ENCODE results near the gene GUCY2C. TPM values are rescaled to one million over a fixed set of nuclear protein-coding genes. Genes with fewer than 3 reads are reported as not detected.

The GUCY2C gene
- total RNA-seq, 1 donor from 2014 or later = not detected

DNA sequence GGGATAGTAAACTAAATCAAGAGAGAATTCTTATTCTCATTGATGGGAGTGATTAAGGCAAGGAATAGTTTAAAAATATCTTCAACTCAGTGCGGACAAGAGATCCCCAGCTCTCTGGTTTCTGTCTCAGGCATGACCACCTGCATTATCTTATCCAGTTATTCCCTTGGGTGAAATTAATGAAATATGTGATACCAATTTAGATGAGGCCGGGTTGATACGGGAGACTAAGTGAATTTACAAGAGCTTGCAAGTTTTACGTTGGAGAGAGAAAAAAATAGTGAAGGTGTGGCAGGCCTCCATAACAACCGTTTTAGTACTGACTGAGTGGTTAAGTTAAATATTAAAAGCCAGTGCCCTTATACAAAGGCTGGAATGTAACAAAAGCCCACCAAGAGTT lies 67.6 kb downstream of the GUCY2C start:
- DNase-seq (ENCODE audit: low read depth in 2 of 2) = no peak

DNA sequence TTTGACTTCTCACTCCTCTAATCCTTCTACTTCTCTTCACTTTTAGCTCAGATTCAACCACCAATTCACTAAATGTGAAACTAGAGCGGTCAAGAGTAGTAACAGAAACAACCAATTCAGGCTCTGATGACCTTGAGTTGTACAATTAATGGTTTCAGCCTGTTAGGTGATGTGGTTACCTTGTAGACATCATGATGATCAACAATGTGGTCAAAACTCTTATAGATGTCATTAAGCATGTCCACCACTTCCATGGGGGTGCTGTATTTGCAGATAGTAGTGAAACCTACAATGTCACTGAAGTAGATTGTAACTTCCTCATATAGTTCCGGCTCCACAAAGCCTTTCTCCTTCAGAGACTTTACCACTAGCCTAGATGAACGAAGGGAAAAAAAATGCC lies 74.6 kb downstream of the GUCY2C start:
- no peak for DNase-seq (ENCODE audit: low read depth in 2 of 2)

DNA sequence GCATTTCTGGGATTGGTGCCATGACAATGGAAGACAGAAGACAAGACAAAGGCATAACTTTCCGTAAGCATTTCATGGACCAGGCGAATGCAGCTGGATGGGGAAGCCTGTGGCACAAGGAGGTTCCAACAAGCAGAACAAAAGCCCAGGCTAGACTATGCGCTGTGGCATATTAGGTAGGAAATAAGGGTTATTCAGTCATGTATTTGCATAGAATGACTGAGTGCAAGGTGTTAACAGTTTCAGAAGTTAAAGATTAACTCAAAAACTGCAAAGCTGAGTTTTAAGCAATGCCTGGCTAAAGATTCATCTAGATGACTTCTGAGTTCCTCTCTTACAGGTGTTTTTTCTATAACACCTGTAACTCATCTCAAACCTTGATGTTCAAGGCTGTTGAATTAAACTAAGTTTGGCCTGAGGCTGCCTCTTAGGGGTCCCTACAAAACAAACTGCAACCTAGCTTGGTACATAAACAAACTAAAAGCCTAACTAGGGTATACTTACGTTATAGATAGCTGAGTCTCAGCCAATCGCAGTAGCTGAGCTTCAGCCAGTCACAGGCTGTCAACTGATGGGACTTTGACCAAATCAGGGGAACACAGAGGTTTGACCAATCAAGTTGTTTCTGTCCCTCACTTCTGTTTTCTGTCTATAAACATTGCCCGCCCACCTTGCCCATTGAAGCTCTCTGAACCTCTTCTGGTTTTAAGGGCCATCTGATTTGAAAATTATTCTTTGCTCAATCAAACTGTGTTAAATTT lies 76.5 kb downstream of the GUCY2C start:
- DNase-seq (ENCODE audit: low read depth in 2 of 2) = no peak

- peak; percentile 15 to 32 for DNase-seq (ENCODE audit: low read depth in 2 of 2)
Measured at GRCh38 chr12:14618983-14619382, 77.4 kb downstream of the GUCY2C start.

- no peak for DNase-seq (ENCODE audit: low read depth in 2 of 2)
Measured at GRCh38 chr12:14614704-14615121, 81.7 kb downstream of the GUCY2C start.

GRCh38 chr12:14613718-14614117 lies 82.7 kb downstream of the GUCY2C start:
- DNase-seq (ENCODE audit: low read depth in 2 of 2) = no peak

- no peak for DNase-seq (ENCODE audit: low read depth in 2 of 2)
Measured at GRCh38 chr12:14612898-14613445, 83.4 kb downstream of the GUCY2C start.

DNA sequence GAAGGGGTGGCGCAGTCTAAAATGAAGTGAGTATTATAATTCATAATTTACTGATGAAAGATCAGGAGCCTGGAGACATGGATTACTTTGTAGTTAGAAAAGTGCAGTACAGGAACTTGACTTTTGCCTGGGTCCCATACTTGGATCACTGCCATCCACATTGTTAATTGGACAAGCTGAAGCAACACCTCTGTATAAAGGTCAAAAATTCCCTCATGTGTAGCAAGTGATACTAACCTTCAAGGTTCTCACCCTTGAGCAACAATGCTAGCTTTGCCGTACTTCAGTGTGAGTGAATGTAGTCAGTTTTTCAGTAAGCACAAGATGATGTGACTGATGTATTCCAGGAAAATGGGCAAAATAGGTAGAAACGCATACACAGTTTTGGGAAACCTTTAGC lies 84.1 kb downstream of the GUCY2C start:
- no peak for DNase-seq (ENCODE audit: low read depth in 2 of 2)

DNA sequence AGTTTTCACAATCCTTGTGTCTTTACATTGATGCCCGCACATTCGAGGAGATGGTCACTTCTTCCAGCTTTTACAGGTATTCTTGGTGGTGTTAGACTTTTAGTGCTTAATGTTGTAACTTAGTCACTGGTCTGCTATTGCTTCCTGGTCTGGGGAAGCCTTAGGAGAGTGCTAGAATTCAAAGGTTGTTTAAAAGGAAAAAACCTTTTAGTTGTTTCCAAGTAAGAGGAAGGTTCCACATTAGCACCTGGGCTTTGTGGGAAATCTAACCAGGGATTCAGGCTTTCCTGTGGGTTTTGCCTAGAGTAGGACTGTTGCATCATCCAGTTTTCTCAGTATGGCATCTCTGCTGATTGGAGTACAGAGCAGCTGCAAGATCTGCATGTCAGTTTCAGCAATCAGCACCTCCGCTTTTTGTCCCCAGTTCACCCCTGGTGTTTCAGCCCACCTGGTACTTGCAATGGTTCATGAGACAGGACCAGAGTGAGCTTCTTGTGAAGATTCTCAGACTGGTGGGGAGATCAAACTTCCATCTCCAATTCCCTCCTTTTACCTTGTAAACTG lies 84.7 kb downstream of the GUCY2C start:
- no peak for DNase-seq (ENCODE audit: low read depth in 2 of 2)

DNA sequence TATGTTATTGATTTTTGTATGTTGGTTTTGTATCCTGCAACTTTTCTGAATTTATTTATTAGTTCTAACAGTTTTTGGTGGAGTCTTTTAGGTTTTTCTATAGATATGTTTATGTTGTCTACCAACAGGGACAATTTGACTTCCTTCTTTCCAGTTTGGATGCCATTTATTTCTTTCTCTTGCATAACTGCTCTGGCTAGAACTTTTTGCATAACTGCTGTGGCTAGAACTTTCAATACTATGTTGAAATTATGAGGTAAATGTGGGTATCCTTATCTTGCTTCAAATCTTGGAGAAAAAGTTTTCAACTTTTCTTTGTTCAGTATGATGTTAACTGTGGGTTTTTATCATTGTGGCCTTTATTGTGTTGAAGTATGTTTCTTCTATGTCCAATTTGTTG lies 88.8 kb downstream of the GUCY2C start:
- DNase-seq (ENCODE audit: low read depth in 2 of 2) = no peak

- DNase-seq (ENCODE audit: low read depth in 2 of 2) = no peak
Measured at GRCh38 chr12:14605401-14605989, 90.9 kb downstream of the GUCY2C start.

DNA sequence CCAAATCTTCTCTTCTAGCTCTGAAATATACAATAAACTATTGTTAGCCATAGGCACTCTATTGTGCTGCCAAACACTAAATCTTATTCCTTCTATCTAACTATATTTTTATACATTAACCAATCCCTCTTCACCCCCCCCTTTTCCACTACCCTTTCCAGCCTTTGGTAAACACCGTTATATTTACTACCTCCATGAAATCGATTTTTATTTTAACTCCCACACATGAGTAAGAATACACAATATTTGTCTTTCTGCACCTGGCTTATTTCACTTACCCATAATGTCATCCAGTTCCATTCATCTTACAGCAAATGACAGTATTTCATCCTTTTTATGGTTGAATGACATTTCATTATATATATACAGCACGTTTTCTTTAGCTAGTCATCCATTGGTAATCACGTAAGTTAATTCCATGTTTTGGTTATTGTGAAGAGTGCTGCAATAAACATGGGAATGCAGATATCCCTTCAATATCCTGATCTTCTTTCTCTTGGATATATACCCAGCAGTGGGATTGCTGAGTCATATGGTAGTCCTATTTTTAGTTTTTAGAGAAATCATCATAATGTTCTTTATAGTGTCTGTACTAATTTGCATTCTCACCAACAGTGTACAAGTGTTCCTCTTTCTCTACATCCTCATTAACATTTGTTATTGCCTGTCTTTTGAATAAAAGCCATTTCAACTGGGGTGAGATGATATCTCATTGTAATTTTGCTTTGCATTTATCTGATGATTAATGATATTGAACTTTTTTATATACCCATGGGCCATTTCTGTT lies 94.5 kb downstream of the GUCY2C start:
- DNase-seq (ENCODE audit: low read depth in 2 of 2) = no peak

- DNase-seq (ENCODE audit: low read depth in 2 of 2) = no peak
Measured at GRCh38 chr12:14597480-14597879, 98.9 kb downstream of the GUCY2C start.

DNA sequence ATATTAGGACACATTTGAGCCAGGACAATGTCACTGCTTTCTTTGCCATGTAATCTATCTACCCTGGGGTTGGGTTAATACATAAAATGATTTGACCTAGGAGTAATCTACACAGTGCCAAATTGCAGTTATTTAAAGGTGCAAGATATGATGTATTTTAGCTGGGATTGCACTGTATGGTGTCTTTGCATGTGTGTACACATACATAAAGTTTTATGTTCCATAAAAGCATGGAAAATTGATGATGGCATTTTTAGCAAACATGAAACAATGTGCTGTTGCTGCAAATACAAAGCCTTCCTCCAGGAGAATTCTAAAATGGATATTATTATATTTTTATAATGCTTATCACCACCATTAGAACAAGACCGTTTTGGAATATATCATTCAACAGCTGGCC lies 104.7 kb downstream of the GUCY2C start:
- DNase-seq (ENCODE audit: low read depth in 2 of 2) = no peak

DNA sequence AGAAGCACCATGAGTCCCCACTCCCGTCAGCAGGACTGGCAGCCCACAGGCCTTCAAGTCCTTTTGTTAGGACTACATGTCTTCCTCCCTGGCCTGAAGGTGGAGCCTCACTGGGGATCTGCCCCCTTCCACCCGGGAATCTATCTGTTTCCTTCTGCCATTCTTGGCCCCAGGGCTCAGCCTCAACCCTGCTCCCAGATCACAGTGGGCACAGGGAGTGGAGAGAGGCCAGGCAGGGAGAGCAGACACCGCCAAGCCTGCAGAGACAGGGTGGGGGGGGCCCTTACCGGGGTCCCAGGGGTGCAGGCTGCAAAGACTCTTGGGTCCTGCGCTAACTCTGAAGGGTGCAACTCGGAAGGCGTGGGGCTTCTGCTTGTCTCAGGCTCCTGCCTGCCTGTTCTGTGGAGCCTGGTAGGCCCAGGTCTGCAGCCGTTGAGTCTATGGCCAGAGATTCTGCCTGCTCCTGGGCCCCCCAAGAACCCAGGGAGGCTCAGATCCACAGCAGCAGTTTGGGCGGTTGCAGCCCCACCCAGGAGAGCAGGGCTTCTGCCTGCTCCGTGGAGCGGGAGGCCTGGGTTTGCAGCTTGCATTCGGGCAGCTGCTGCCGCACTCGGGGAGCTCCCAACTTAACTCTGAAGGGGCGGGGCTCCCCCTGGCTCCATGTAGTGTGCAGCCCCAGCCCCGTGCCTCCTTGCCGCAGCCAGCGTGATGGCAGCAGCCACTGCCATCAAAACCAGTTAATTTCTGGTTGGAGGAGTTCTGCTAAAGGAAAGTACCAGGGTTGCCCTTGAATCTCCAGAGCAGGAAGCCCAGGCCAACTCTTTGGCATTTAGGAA lies 107.0 kb downstream of the GUCY2C start:
- no peak for DNase-seq (ENCODE audit: low read depth in 2 of 2)

- no peak for DNase-seq (ENCODE audit: low read depth in 2 of 2)
Measured at GRCh38 chr12:14588571-14588970, 107.8 kb downstream of the GUCY2C start.

DNA sequence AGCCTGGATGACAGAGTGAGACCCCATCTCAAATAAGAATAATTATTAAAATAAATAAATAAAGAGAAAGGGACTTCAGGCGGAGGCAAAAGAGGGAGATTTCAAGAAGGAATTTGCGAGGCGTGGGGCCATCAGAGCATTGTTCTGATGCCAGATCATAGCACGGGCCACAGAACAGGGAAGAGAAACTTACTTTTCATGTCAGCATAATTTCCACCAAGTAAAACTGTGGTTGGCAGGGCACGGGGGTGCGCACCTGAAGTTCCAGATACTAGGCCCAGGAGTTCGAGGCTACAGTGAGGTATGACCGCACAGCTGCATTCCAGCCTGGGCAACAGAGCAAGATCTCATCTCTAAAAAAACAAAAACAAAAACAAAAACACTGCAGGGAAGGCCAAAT lies 117.8 kb downstream of the GUCY2C start:
- no peak for DNase-seq (ENCODE audit: low read depth in 2 of 2)

- DNase-seq (ENCODE audit: low read depth in 2 of 2) = no peak
Measured at GRCh38 chr12:14577344-14577743, 119.1 kb downstream of the GUCY2C start.

DNA sequence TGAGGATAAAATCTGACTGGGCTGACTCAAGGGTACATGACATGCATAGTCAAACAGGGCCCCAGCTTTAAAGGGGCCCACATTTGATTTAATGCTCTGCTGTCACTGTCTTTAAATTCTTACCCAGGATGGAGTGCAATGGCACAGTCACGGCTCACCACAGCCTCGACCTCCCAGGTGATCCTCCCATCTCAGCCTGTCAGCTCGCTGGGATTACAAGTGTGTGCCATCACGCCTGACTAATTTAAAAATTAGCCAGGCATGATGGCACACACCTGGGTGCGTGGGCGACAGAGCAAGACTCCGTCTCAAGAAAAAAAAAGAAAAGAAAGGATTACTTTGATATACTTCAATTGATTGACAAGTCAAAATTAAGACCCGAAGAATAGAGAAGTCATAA lies 119.5 kb downstream of the GUCY2C start:
- DNase-seq (ENCODE audit: low read depth in 2 of 2) = no peak

- DNase-seq (ENCODE audit: low read depth in 2 of 2) = no peak
Measured at GRCh38 chr12:14575585-14575984, 120.8 kb downstream of the GUCY2C start.

DNA sequence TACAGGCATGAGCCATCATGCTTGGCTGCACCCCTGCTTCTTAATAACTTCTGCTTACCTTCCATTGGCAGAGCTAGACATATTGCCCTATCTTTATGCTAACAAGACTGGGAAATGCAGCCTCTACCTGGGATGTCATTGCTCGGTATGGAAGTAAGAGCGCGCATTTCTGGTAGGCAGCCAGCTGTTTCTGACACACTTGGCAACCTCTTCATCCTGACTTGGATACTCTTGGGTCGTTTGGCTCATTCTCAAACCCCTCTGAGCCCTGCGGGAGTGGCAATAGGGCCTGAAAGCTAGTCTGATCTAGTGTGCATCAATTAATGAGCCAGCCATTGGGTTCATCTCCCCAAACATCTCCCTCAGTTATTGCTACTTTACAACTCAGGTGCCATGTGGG lies 123.3 kb downstream of the GUCY2C start:
- no peak for DNase-seq (ENCODE audit: low read depth in 2 of 2)

Data from lung microvascular endothelial cell (primary cell).